RPMI7951 (cell line): Measurements from ENCODE around the gene VIP. TPM values are rescaled to one million over a fixed set of nuclear protein-coding genes. Genes with fewer than 3 reads are reported as not detected.

ENCODE experiments used
- DNase-seq: peaks from one replicate; pipeline ENCODE4 v3.0.0-alpha.2; 2012; ENCODE audit warnings: low read depth
- total RNA-seq: library from RNA; depleted of rRNA; stranded (reverse); fragments of >200 nt; shearing (Covaris generic); gene quantifications from 2 replicates; pipeline ENCODE4 v1.2.3, GENCODE V29; 2014; rRNA removed

The VIP gene
- total RNA-seq, 1 experiment from 2014 or later: not detected

DNA sequence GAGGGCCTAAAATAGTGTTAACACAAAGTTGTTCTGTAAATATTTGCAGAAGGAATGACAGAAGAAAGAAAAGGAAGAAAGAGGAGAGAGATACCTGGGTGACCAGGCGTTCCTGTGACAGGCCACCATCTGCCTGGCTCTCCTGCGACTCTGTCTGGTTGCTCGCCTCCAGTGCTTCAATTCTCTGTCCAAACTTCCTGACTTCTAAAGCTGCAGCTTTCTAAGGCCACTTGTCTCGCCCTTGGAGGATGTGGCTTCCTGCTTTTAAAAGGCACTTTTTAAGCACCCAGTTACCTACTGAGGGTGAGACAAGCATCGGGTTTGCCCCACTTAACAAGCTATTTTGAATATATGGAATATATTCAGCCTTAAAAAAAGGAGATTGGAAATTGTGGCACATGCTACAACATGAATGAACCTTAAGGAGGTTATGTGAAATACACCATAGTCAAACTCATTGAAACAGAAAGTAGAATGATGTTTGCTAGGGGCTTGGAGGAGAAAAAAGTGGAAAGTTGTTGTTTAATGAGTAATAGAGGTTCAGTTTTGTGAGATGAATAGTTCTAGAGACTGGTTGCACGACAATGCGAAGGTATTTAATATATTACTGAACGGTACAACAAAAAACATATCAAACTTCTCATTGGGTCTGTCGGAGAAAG, 32.8 kb downstream of the VIP start:
- DNase-seq: no peak

DNA sequence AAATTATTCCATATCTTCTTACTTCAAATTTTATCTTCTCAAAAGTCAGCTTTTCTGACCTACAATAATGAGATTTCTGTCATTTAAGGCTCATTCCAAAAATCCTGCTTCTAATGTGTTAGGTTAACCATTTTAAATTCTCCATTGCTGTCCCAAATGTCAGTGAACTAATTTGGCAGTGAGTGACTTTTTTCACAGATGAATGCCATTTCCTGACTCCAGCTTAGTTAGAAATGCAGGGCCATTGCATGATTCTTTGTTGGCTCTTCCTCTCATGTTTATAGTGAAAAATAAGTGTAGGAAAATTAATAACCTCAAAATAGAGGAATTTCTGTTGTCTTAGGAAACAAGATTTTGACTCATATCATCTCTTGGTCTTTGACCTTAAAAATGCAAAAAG, 44.1 kb downstream of the VIP start:
- DNase-seq: no peak

DNA sequence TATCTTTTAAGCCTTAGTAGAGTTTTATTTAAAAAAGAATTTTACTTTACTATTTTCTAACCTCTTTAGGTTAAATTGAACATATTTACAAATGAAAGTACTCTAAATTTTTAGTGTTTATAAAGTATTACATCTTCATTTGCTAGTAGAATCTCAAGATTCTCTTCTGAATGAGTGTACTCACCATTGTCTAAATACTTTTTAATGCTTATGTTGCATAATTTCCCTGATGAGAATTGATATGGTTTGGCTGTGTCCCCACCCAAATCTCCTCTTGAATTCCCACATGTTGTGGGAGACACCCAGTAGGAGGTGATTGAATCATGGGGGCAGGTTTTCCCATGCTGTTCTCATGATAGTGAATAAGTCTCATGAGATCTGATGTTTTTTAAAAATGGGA, 53.6 kb downstream of the VIP start:
- DNase-seq: no peak

Other genes starting within 250 kb of the VIP start
- 38.6 and 40.0 TPM in 2 replicates for gene SYNE1, start 113.4 kb upstream of the VIP start, total RNA-seq
- 0.10 and 0.48 TPM in 2 replicates for gene MYCT1, start 52.9 kb upstream of the VIP start, total RNA-seq
- gene FBXO5, start 232.2 kb downstream of the VIP start, total RNA-seq: 75.8 and 102 TPM in 2 replicates